NCI-H2171 treated with DMSO at 0.1 percent for 48 hours (cell line): ENCODE measurements around the gene CYP27B1.

Source experiments
- DNase-seq: peaks from one replicate; lab custom pipeline; 2025; lab: John Stamatoyannopoulos, UW

CYP27B1 gene

GRCh38 chr12:57766464-57767304 lies at the start of gene CYP27B1:
Gene CYP27B1, minus strand, starts transcription at chr12:57767078. Its CDS starts 37 bp downstream, at chr12:57767041.
- peak; percentile 42 for DNase-seq

- DNase-seq, result peak; percentile 64
Observed at GRCh38 chr12:57816001-57816854, 49.4 kb upstream of the CYP27B1 start.

- DNase-seq, result peak; percentile 89
Observed at GRCh38 chr12:57815177-57816000, 48.5 kb upstream of the CYP27B1 start.

- no peak for DNase-seq
Observed at GRCh38 chr12:57813971-57814772, 47.3 kb upstream of the CYP27B1 start.

GRCh38 chr12:57813111-57813970 lies 46.5 kb upstream of the CYP27B1 start:
- DNase-seq, result no peak

GRCh38 chr12:57811028-57811755 lies 44.3 kb upstream of the CYP27B1 start:
- DNase-seq, result no peak

- no peak for DNase-seq
Observed at GRCh38 chr12:57810450-57810849, 43.6 kb upstream of the CYP27B1 start.

- no peak for DNase-seq
Observed at GRCh38 chr12:57809425-57809824, 42.5 kb upstream of the CYP27B1 start.

GRCh38 chr12:57808351-57808750 lies 41.5 kb upstream of the CYP27B1 start:
- no peak for DNase-seq

- DNase-seq, result no peak
Observed at GRCh38 chr12:57807285-57807684, 40.4 kb upstream of the CYP27B1 start.

GRCh38 chr12:57806677-57807076 lies 39.8 kb upstream of the CYP27B1 start:
- no peak for DNase-seq

- peak; percentile 5 for DNase-seq
Observed at GRCh38 chr12:57803319-57803893, 36.5 kb upstream of the CYP27B1 start.

GRCh38 chr12:57802607-57803006 lies 35.7 kb upstream of the CYP27B1 start:
- DNase-seq, result no peak

- DNase-seq, result no peak
Observed at GRCh38 chr12:57800965-57801364, 34.1 kb upstream of the CYP27B1 start.

- no peak for DNase-seq
Observed at GRCh38 chr12:57797933-57798332, 31.1 kb upstream of the CYP27B1 start.

- no peak for DNase-seq
Observed at GRCh38 chr12:57796996-57797395, 30.1 kb upstream of the CYP27B1 start.

GRCh38 chr12:57795354-57795753 lies 28.5 kb upstream of the CYP27B1 start:
- DNase-seq, result no peak

GRCh38 chr12:57793920-57794319 lies 27.0 kb upstream of the CYP27B1 start:
- no peak for DNase-seq

- DNase-seq, result no peak
Observed at GRCh38 chr12:57783861-57784260, 17.0 kb upstream of the CYP27B1 start.
